GM10266 (cell line): Measurements from ENCODE around the gene PQBP1.
A peak's percentile ranks its signal among the peaks of the same experiment; 100 is the strongest.
"Not testable (repeated sequence)": the region's sequence is repeated elsewhere in the genome, so short reads cannot be mapped to it uniquely, and the experiment has no call there.

Experiments
- DNase-seq: peaks from one replicate; pipeline ENCODE4 v3.0.0; 2012; ENCODE audit errors: extremely low spot score
- CTCF ChIP-seq: IDR thresholded peaks from 2 replicates; pipeline ENCODE4 v1.5.1; 2012; ENCODE audit warnings: mild to moderate bottlenecking, low read depth; ENCODE audit not compliant: control insufficient read depth, insufficient read depth; ENCODE audit errors: missing control alignments

PQBP1 gene

GRCh38 chrX:48897625-48898306 lies at the start of gene PQBP1, which contains the start of gene TIMM17B:
Gene PQBP1, plus strand, starts transcription at chrX:48897930. Its CDS starts 580 bp downstream, at chrX:48898510.
Gene TIMM17B, minus strand, starts transcription at chrX:48897768. Its CDS starts 19 bp downstream, at chrX:48897749.
- peak; percentile 84 for DNase-seq
- no peak for TF ChIP-seq CTCF

- no peak for DNase-seq
- TF ChIP-seq CTCF = no peak
Observed at GRCh38 chrX:48848847-48849246, 48.9 kb upstream of the PQBP1 start.

GRCh38 chrX:48852857-48853256 lies 44.9 kb upstream of the PQBP1 start:
- no peak for DNase-seq
- no peak for TF ChIP-seq CTCF

GRCh38 chrX:48853494-48853893 lies 44.2 kb upstream of the PQBP1 start:
- DNase-seq = not testable (repeated sequence)

GRCh38 chrX:48854121-48854804 lies 43.5 kb upstream of the PQBP1 start:
- DNase-seq = not testable (repeated sequence)

- TF ChIP-seq CTCF = no peak
- no peak for DNase-seq
Observed at GRCh38 chrX:48854898-48855297, 42.8 kb upstream of the PQBP1 start.

- TF ChIP-seq CTCF = no peak
- no peak for DNase-seq
Observed at GRCh38 chrX:48864210-48864609, 33.5 kb upstream of the PQBP1 start.

- not testable (repeated sequence) for DNase-seq
Observed at GRCh38 chrX:48872017-48872416, 25.7 kb upstream of the PQBP1 start.

- not testable (repeated sequence) for DNase-seq
Observed at GRCh38 chrX:48876944-48877343, 20.8 kb upstream of the PQBP1 start.
